Large intestine (tissue), 3 donors: ENCODE results near the gene AGPAT2. TPM values are rescaled to one million over a fixed set of nuclear protein-coding genes. Genes with fewer than 3 reads are reported as not detected.

Experiments
- DNase-seq, 2 donors: peaks; one replicate each; pipeline versions ENCODE4 v3.0.0 to v3.0.0-alpha.2; 2013
- H3K27ac ChIP-seq: one replicate; pipeline ENCODE4 v1.5.1; 2013; ENCODE audit warnings: low read length
- H3K27me3 ChIP-seq: 2 replicates; pipeline ENCODE4 v1.6.1; 2013; ENCODE audit warnings: low read length; ENCODE audit not compliant: control insufficient read depth, insufficient read depth
- H3K36me3 ChIP-seq: 2 replicates; pipeline ENCODE4 v1.6.1; 2013; ENCODE audit warnings: low read length; ENCODE audit not compliant: control insufficient read depth, insufficient read depth
- H3K4me1 ChIP-seq: one replicate; pipeline ENCODE4 v1.6.1; 2013; ENCODE audit warnings: low read length; ENCODE audit not compliant: control insufficient read depth, insufficient read depth
- H3K4me3 ChIP-seq: one replicate; pipeline ENCODE4 v1.5.1; 2013; ENCODE audit warnings: low read length
- H3K9me3 ChIP-seq: one replicate; pipeline ENCODE4 v1.6.1; 2013; ENCODE audit warnings: mild to moderate bottlenecking, low read depth, low read length, moderate library complexity; ENCODE audit not compliant: control insufficient read depth
- WGBS: methylation state at CpG from one replicate; pipeline ENCODE4 v1.1.5; 2013; ENCODE audit warnings: low lambda C conversion rate; ENCODE audit not compliant: insufficient coverage; 5-methylcytosine and 5-hydroxymethylcytosine counted together
- polyA plus RNA-seq: library from polyadenylated mRNA; unstranded; fragments of 120-200 nt; gene quantifications from one replicate; pipeline ENCODE4 v1.2.1, GENCODE V29; 2013

The AGPAT2 gene
- polyA plus RNA-seq, 1 donor = 175 TPM

DNA sequence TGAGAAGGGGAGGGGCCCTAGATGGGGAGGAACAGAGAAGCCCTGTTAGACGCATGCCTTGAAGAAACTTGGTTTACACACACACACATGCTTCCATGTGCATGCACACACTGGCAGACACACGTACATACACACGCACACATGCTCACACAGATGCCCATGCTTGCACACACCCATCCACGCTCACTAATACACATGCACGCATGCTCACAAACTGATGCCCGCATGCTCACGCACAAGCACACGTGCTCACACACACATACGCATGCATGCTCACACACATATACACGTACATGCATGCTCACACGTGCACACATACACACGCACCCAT is 56.6 kb downstream of the AGPAT2 start:
- no peak for DNase-seq
- Histone ChIP-seq H3K9me3 (peaks cover 4% of the 10 kb centered on the region), H3K4me3 (no peak overlapping the region), H3K27me3 (peaks cover 46% of the 10 kb centered on the region), H3K27ac (no peak overlapping the region), H3K36me3 (no peaks in the 10 kb centered on the region), H3K4me1 (peaks cover 26% of the 10 kb centered on the region)
- 60% methylated on average over 1 of the region's 12 CpGs for WGBS

DNA sequence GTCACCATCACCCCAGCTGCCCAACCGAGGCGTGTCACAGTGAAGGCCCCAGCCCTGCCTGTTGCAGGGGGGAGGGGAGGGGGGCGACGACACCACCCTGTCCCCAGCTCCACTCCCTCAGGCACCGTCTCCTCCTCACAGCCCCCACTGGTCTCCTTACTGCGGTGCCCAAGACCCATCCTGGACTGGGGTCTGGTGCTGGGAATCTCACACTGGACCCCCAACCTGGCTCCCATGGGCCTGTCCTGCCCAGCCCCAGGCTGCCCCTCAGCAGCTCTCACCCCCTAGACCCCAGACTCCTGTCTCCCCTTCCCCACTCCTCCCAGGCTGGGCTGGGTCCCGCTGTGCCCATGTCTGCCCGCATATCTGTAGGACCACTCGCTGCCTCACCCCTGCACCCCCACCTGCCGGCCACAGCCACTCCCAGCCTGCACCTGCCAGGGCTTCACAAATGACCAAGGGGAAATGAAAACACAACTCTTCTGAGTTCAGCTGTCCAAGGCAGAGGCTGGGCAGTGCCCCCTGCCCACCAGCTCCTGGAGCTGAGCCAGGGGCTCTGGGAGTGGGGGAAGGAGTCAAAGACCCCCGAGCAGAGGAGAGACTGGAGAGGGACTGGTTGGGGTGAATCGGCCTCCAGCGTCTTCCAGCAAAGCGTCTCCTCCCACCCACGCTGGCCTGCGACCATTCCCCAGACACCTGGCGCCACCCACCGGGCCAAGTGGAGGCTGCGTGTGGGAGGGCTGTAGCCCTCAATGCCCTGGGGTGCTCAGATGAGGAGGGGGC is 57.2 kb downstream of the AGPAT2 start:
- no CpG with 5 or more reads among the region's 19 CpGs for WGBS
- H3K4me1 ChIP-seq = peaks cover 31% of the 10 kb centered on the region
- H3K36me3 ChIP-seq = no peaks in the 10 kb centered on the region
- no peak overlapping the region for H3K27ac ChIP-seq
- peaks cover 47% of the 10 kb centered on the region for H3K27me3 ChIP-seq
- H3K4me3 ChIP-seq = no peak overlapping the region
- DNase-seq = no peak
- peaks cover 4% of the 10 kb centered on the region for H3K9me3 ChIP-seq

DNA sequence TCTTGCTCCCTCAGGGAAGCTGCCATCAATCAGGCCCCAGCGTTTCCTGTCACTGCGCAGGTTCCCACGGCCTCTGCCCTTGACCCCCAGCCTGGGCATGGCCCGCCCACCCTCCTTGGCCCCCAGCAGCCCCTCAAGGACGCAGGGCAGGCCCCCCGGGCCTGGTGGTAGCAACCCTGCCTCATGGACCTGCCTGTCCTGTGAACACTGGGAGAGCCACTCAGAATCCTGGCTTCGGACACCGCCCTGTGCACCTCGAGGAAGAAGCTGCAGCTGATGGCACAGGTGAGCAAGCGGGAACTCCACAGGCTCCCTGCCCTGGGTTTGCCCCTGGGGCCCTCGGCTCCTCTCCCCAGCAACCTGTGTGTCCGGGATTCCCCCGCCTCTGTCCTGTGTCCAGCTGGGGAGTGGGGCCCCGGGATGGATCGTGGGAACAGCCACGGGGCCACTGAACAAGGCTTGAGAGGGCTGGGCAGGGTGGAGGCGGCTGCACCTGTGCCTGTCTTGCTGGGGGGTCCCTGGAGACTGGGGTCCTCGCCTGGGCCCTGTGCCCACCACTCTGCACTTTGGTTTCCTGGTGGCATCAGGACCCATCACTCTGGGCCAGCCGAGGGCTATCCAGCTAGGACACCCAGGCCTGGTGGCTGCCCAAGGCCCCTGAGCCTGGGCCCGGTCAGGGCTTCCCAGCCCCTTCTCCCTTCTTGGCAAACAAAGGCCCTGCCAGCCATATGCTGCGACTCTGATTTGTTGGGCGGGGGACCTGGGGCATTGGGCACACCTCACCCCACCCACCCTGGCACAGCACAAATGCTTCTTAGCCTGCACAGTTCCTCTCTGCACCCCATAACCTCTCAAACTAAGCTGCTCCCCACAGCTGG is 58.0 kb downstream of the AGPAT2 start:
- Histone ChIP-seq H3K4me3 (no peak overlapping the region), H3K27me3 (peaks cover 48% of the 10 kb centered on the region), H3K27ac (no peak overlapping the region), H3K4me1 (peaks cover 39% of the 10 kb centered on the region), H3K36me3 (no peaks in the 10 kb centered on the region), H3K9me3 (peaks cover 4% of the 10 kb centered on the region)
- no peak for DNase-seq
- WGBS = no CpG with 5 or more reads among the region's 22 CpGs

DNA sequence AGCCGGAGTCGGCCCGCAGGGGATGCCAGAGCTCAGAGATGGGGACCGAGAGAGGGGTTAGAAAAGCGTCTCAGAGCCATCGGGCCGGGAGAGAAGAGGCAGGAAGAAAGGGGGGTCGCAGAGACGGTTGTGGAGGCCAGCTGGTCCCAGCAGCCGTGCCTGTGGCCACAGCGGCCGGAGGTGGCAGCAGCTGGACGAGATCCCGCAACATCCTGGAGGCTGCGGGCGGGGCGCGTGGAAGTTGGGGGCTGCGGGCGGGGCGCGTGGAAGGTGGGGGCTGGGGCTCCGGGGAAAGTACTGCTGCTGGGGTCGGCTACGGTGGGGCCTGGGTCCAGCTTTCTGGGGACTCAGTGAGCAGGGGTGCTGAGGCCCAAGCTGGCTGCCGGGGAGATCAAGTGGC is 59.0 kb downstream of the AGPAT2 start:
- no peaks in the 10 kb centered on the region for H3K36me3 ChIP-seq
- WGBS = 100% methylated on average over 1 of the region's 26 CpGs
- H3K4me1 ChIP-seq = peaks cover 43% of the 10 kb centered on the region
- DNase-seq = no peak
- peaks cover 4% of the 10 kb centered on the region for H3K9me3 ChIP-seq
- no peak overlapping the region for H3K4me3 ChIP-seq
- H3K27ac ChIP-seq = no peak overlapping the region
- H3K27me3 ChIP-seq = peaks cover 53% of the 10 kb centered on the region

DNA sequence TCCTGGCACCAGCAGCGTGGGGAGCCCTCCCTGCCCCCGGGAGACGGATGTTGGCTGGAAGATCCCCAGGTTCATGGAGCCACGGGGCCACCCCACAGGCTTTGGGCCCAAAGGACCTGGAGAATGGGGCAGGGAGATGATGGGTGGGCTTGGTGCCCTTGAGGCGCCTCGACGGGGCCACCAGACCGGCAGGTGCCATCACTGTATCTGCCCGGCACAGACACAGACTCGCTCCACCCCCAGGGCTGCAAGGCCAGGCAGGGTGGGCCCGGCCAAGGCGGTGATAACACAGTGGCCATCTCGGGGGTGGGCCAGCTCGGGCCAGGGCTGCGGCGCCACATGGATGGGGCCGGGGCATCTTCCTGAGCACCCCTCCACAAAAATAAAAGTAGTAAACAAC is 59.6 kb downstream of the AGPAT2 start:
- H3K27me3 ChIP-seq = peaks cover 58% of the 10 kb centered on the region
- no peak overlapping the region for H3K27ac ChIP-seq
- no peaks in the 10 kb centered on the region for H3K36me3 ChIP-seq
- peaks cover 4% of the 10 kb centered on the region for H3K9me3 ChIP-seq
- no CpG with 5 or more reads among the region's 17 CpGs for WGBS
- no peak for DNase-seq
- peaks cover 43% of the 10 kb centered on the region for H3K4me1 ChIP-seq
- H3K4me3 ChIP-seq = no peak overlapping the region

DNA sequence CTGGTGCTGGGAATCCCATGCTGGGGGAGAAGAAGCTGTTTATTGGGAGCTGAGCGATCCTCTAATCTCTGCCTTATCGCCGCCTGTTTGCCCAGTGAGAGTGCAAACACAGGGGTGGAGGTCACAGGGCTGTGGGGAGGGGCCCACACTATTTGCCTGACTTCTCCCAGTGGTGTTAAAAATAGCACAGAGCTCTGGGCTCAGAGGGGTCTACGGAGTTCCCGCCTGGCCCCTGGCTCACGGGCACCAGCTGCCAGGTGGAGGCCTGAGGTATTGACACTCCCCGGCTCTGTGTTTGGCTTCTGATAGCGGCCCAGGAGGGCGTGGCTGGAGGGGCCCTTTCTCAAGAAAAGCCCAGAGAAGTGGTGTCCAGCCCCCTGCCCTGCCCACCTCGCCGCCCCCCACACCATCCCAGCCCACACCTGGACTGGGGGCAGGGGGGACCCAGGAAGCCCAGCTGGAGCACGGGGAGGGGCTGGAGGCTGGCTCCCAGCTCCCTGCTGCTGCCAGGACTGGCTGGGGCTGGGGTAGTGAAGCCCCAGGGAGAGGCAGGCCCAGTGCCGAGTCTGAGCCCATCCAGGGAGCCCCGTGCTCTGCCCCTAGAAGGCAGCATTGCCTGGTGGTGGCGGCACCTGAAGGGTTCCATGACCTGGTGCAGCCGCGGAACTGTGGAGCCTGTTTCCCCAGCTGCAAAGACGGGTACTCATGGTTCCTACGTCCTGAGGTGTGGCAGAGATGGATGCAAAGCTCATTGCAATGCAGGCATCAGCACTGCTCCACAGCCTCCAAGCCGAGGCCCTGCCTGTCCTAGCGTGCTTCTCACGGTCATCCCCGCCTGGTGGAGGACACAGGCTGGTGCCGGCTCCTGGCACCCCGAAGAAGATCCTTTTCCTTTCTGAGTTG is 60.3 kb downstream of the AGPAT2 start:
- H3K9me3 ChIP-seq = peaks cover 4% of the 10 kb centered on the region
- H3K27me3 ChIP-seq = peaks cover 65% of the 10 kb centered on the region
- H3K4me3 ChIP-seq = no peak overlapping the region
- no CpG with 5 or more reads among the region's 25 CpGs for WGBS
- no peak overlapping the region for H3K27ac ChIP-seq
- peak in 1 of 2 donors; percentile 61 for DNase-seq
- peaks cover 43% of the 10 kb centered on the region for H3K4me1 ChIP-seq
- no peaks in the 10 kb centered on the region for H3K36me3 ChIP-seq

DNA sequence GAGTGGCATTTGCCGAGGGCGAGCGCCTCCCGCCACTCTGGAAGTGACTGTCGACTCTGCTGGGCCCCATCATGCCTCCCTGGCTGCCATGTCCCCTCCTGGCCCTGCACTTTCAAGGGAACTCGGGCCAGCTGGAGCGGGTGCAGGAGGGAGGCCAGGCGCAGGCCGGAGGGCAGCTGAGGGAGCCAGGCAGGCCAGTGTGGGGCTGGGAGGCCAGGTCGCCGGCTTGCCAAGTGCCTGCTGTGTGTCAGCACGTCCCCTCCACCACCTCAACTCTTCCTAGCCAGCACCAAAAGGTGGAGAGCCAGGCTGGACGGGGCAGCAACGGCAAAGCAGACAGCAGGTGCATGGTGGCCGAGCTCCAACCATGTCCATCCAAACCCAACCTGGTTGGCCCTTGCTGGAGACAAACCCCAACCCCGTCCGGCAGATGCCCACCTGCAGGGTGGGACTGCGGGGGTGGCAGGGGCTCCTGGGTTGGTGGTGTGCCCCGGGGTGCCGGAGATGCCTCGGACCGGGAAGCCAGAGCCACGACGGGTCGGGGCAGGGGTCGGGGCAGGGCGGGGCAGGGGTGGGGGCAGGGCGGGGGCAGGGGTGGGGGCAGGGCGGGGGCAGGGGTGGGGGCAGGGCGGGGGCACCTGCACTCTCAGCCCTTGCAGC is 61.1 kb downstream of the AGPAT2 start:
- Histone ChIP-seq H3K4me3 (no peak overlapping the region), H3K27ac (no peak overlapping the region), H3K36me3 (no peaks in the 10 kb centered on the region), H3K9me3 (peaks cover 4% of the 10 kb centered on the region), H3K4me1 (peaks cover 43% of the 10 kb centered on the region), H3K27me3 (peaks cover 73% of the 10 kb centered on the region)
- no CpG with 5 or more reads among the region's 30 CpGs for WGBS
- DNase-seq = no peak

DNA sequence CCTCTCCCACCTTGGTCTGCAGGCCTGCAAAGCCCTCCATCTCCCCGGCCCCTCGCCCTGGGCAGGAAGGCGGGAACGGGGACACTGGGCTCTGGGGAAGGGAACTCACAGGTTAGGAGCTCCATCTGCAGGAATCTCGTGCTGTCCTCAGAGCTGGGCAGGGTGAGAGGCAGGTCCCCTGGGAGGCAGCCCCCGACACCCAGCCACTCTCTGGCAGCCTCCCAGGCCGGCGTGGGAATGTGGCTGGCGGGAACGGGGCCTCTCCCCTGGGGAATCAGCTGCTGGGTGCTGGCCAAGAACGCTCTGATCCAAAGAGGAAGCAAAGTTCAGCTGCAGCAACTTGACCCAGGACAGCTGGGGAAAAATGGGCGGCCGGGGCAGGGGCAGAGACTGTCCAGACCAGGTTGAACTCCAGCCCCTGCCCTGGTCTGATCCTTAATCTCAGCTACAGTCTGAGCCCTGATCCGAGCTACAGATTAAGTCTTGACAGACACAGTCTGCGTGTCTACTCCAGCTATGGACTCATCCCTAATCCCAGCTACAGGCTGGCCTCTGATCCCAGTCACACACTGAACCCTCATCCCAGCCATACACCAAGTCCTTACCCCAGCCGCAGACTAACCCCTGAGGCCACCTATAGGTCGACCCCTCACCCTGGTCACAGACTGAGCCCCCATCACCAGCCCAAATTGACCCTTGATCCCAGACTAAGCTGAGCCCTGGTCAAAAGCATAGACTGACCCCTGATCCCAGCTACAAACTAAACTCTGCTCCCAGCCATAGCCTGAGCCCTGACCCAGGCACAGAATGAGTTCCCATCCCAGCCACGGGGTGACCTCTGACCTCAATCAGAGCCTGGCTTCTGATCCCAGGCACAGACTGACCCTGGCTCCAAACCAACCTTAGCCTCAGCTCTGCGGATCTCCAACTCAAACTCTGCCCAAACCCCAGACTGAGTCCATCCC is 61.9 kb downstream of the AGPAT2 start:
- WGBS = no CpG with 5 or more reads among the region's 19 CpGs
- Histone ChIP-seq H3K27ac (no peak overlapping the region), H3K9me3 (peaks cover 4% of the 10 kb centered on the region), H3K27me3 (peaks cover 77% of the 10 kb centered on the region), H3K4me3 (no peak overlapping the region), H3K36me3 (no peaks in the 10 kb centered on the region), H3K4me1 (peaks cover 39% of the 10 kb centered on the region)
- peak; percentile 71 to 78 for DNase-seq
